PC-3 (cell line): ENCODE measurements around the gene ADAM12.

ENCODE experiments used
- EZH2 ChIP-seq: fragments of 300-600 bp; sonication (generic); IDR thresholded peaks from one replicate; pipeline ENCODE4 v1.6.1; 2017; ENCODE audit warnings: antibody characterized with exemption, mild to moderate bottlenecking, low read length; ENCODE audit not compliant: unreplicated experiment
- TF ChIP-seq, protein P1 (sequence below): fragments of 300-600 bp; sonication (generic); conservative IDR thresholded peaks from 2 replicates; pipeline ENCODE4 v1.5.1; 2017; ENCODE audit warnings: antibody characterized with exemption, low read depth, mild to moderate bottlenecking, low read length

DNA sequence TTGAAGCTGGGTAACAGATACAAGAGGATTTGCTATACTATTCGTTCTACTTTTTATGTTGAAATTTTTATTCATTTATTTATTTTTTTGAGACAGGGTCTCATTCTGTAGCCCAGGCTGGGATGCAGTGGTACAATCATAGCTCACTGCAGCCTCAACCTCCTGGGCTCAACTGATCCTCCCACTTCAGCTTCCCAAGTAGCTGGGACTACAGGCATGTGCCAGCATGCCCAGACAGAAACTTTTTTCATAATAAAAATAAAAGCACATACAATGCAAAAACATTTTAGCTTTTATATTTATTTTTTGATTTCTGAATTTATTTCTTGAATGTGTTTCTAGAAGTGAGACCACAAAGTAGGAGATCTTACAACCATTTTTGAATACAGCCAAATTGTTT is 420.7 kb downstream of the ADAM12 start:
- TF ChIP-seq EZH2 = no peak
- TF ChIP-seq, protein P1, sequence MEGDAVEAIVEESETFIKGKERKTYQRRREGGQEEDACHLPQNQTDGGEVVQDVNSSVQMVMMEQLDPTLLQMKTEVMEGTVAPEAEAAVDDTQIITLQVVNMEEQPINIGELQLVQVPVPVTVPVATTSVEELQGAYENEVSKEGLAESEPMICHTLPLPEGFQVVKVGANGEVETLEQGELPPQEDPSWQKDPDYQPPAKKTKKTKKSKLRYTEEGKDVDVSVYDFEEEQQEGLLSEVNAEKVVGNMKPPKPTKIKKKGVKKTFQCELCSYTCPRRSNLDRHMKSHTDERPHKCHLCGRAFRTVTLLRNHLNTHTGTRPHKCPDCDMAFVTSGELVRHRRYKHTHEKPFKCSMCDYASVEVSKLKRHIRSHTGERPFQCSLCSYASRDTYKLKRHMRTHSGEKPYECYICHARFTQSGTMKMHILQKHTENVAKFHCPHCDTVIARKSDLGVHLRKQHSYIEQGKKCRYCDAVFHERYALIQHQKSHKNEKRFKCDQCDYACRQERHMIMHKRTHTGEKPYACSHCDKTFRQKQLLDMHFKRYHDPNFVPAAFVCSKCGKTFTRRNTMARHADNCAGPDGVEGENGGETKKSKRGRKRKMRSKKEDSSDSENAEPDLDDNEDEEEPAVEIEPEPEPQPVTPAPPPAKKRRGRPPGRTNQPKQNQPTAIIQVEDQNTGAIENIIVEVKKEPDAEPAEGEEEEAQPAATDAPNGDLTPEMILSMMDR = no peak
